Omental fat pad (tissue), 4 donors: Measurements from ENCODE around the gene PPP6R3. TPM values are rescaled to one million over a fixed set of nuclear protein-coding genes. Genes with fewer than 3 reads are reported as not detected.
"Not testable (repeated sequence)": the region's sequence is repeated elsewhere in the genome, so short reads cannot be mapped to it uniquely, and the experiment has no call there.

Experiments used
- ATAC-seq: fragments of 150-250 bp; one replicate; pipeline ENCODE4 v1.9.1; 2016; ENCODE audit warnings: mild to moderate bottlenecking, moderate library complexity; ENCODE audit not compliant: low FRiP score
- DNase-seq: peaks from one replicate; pipeline ENCODE4 v3.0.0-alpha.2; 2019; ENCODE audit warnings: low spot score
- total RNA-seq, 4 donors: library from RNA; depleted of rRNA; stranded (reverse); fragments of >200 nt; gene quantifications; one replicate each; pipeline ENCODE4 v1.1.0, GENCODE V29; 2016
- TF ChIP-seq, protein P1 (sequence below), 3 donors: fragments of 450-650 bp; IDR thresholded peaks; one replicate each; pipeline ENCODE4 v1.5.1; 2016 to 2017; ENCODE audit warnings: antibody characterized with exemption in 3 of 3, mild to moderate bottlenecking in 3 of 3, moderate library complexity in 2 of 3

Gene PPP6R3
- total RNA-seq, 4 donors from 2014 or later = 104 to 137 (median 119) TPM

- TF ChIP-seq, protein P1, sequence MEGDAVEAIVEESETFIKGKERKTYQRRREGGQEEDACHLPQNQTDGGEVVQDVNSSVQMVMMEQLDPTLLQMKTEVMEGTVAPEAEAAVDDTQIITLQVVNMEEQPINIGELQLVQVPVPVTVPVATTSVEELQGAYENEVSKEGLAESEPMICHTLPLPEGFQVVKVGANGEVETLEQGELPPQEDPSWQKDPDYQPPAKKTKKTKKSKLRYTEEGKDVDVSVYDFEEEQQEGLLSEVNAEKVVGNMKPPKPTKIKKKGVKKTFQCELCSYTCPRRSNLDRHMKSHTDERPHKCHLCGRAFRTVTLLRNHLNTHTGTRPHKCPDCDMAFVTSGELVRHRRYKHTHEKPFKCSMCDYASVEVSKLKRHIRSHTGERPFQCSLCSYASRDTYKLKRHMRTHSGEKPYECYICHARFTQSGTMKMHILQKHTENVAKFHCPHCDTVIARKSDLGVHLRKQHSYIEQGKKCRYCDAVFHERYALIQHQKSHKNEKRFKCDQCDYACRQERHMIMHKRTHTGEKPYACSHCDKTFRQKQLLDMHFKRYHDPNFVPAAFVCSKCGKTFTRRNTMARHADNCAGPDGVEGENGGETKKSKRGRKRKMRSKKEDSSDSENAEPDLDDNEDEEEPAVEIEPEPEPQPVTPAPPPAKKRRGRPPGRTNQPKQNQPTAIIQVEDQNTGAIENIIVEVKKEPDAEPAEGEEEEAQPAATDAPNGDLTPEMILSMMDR (IDR thresholded peaks at IDR 0.05) = no peak
- ATAC-seq = no peak
These were observed 76.2 kb downstream of the PPP6R3 start for GRCh38 chr11:68536706-68537105.

GRCh38 chr11:68538025-68538424 is 77.5 kb downstream of the PPP6R3 start:
- DNase-seq (no peak), ATAC-seq (no peak)
- TF ChIP-seq, protein P1 (IDR thresholded peaks at IDR 0.05) = no peak

More at GRCh38 chr11:68536706-68537105, 76.2 kb downstream of the PPP6R3 start:
- no peak for DNase-seq

GRCh38 chr11:68539395-68539794 is 78.8 kb downstream of the PPP6R3 start:
- ATAC-seq (no peak), DNase-seq (no peak)
- TF ChIP-seq, protein P1 (IDR thresholded peaks at IDR 0.05) = no peak

DNA sequence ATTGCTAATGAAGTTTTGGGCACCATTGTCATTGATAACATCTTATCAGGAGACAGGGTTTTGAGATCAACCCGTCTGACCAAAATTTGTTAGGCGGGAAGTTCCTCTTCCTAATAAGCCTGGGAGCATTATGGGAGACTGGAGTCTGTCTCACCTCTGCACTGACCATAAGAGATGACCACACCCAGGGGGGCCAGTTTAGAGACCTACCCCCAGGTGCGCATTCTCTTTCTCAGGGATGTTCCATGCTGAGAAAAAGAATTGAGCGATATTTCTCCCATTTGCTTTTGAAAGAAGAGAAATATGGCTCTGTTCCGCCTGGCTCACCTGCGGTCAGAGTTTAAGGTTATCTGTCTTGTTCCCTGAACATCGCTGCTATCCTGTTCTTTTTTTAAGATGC is 80.0 kb downstream of the PPP6R3 start:
- ATAC-seq, DNase-seq: not testable (repeated sequence)

GRCh38 chr11:68541116-68541515 is 80.6 kb downstream of the PPP6R3 start:
- DNase-seq (no peak), ATAC-seq (no peak)
- TF ChIP-seq, protein P1 (IDR thresholded peaks at IDR 0.05) = no peak

DNA sequence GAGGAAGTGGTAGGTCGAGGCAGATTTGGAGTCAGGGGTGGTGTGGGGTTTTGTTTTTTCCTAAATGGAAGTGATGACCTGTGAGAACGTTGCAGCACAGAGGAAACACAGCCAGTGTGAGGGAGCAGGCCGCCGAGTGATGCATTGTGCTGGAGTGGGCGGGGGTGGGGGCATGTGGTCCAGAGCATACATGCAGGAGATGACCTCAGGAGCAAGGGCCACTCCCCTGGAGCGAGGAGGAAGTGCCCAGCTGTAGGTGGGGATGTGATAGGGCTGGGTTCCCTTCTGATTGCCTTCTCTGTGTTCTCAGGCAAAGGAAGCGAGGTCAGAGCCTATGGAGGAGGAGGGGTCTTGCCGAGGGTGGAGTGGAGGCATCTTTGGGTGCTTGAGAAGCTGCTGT is 81.4 kb downstream of the PPP6R3 start:
- peak; percentile 14 for ATAC-seq
- no peak for DNase-seq
- TF ChIP-seq, protein P1 (IDR thresholded peaks at IDR 0.05) = no peak

- peak; percentile 94 for ATAC-seq
- TF ChIP-seq, protein P1 (IDR thresholded peaks at IDR 0.05) = no peak
- no peak for DNase-seq
These were observed 82.1 kb downstream of the PPP6R3 start for GRCh38 chr11:68542617-68543016.

- TF ChIP-seq, protein P1 (IDR thresholded peaks at IDR 0.05) = no peak
- no peak for DNase-seq
- ATAC-seq = no peak
These were observed 83.0 kb downstream of the PPP6R3 start for GRCh38 chr11:68543594-68543993.
